Suprapubic skin (tissue), 4 donors: ENCODE measurements around the gene IQSEC3.

Source experiments
- EP300 ChIP-seq: sonication (generic); formaldehyde crosslinking; IDR thresholded peaks from one replicate; pipeline ENCODE4 v1.6.1; 2017; ENCODE audit warnings: antibody characterized with exemption
- POLR2AphosphoS5 ChIP-seq, 3 donors: sonication (generic); formaldehyde crosslinking; IDR thresholded peaks; one replicate each; pipeline ENCODE4 v1.6.1; 2017; ENCODE audit warnings: antibody characterized with exemption in 3 of 3
- TF ChIP-seq, protein P1 (sequence below), 2 donors: fragments of 200-600 bp in 1 of 2; fragments of 450-650 bp in 1 of 2; sonication (generic) in 1 of 2; IDR thresholded peaks; one replicate each; pipeline ENCODE4 v1.5.1; 2016 to 2019; ENCODE audit warnings: antibody characterized with exemption in 2 of 2, mild to moderate bottlenecking in 1 of 2, moderate library complexity in 1 of 2

DNA sequence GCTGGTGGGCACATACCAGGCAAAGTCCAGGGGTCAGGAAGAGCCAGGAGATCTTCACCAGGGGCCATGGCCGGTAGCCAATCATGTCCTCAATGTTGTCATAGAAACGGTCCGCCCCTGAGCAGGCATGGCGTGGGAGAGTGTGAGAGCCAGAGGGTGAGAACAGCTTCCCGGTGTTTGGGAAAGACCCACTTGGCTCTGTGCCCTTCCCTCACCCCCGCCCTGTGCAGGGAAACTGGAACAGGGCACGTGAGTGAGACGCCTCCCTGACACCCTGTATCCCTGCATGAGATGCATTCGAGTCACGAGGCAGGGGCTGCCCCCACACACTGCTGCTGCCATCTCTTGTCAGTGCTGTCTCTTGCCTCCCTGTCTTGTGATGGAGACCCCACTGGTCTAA, 126.7 kb downstream of the IQSEC3 start:
- TF ChIP-seq, protein P1, sequence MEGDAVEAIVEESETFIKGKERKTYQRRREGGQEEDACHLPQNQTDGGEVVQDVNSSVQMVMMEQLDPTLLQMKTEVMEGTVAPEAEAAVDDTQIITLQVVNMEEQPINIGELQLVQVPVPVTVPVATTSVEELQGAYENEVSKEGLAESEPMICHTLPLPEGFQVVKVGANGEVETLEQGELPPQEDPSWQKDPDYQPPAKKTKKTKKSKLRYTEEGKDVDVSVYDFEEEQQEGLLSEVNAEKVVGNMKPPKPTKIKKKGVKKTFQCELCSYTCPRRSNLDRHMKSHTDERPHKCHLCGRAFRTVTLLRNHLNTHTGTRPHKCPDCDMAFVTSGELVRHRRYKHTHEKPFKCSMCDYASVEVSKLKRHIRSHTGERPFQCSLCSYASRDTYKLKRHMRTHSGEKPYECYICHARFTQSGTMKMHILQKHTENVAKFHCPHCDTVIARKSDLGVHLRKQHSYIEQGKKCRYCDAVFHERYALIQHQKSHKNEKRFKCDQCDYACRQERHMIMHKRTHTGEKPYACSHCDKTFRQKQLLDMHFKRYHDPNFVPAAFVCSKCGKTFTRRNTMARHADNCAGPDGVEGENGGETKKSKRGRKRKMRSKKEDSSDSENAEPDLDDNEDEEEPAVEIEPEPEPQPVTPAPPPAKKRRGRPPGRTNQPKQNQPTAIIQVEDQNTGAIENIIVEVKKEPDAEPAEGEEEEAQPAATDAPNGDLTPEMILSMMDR (IDR thresholded peaks at IDR 0.05): no peak
- TF ChIP-seq POLR2AphosphoS5 (IDR thresholded peaks at IDR 0.05) (no peak), EP300 (no peak)
